Measurements from ENCODE around the gene PAF1. TPM values are rescaled to one million over a fixed set of nuclear protein-coding genes. Genes with fewer than 3 reads are reported as not detected.

The PAF1 gene
- total and polyA plus RNA-seq, 8 donors: 7.0 to 77.2 (median 29.4) TPM

DNA sequence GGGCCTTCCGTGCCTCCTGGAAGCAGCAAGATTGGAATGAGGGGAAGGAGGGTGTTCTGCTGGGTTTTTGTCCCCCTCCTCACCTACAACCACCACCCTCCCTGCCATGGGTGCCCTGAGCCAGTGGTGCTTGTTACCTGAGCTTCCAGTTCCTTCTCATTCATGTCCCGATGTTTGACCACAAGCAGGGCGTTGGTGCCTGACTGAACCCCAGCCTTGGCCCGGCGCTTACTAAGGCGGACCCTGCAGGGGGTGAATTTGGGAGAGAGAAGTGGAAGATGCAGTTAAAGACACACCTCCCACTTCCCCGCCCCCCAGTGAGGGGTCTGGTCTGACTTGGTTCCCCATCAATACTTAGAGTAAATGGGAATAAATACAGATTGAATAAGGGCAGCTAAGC, 4.3 kb downstream of the PAF1 start:
- H3K4me1 ChIP-seq: peaks cover 10 to 26% (median 22%) of the 10 kb centered on the region in 4 donors
- H3K4me3 ChIP-seq: no peak overlapping the region
- 83 to 86% (median 85%) methylated on average over 7 of the region's 7 CpGs for WGBS, 5 donors
- no peak for DNase-seq
- peaks cover 65 to 82% (median 82%) of the 10 kb centered on the region in 4 donors for H3K36me3 ChIP-seq
- H3K27ac ChIP-seq: no peak overlapping the region
- H3K9me3 ChIP-seq: no peaks in the 10 kb centered on the region
- H3K27me3 ChIP-seq: no peaks in the 10 kb centered on the region
- intact Hi-C loops (cut with DNase I; ENCODE audit: low total_unique reads): no loop called here
- TF ChIP-seq POLR2A (IDR thresholded peaks at IDR 0.05) (no peak), POLR2AphosphoS5 (IDR thresholded peaks at IDR 0.05) (no peak), EP300 (IDR thresholded peaks at IDR 0.05) (no peak)
- TF ChIP-seq, protein P1, sequence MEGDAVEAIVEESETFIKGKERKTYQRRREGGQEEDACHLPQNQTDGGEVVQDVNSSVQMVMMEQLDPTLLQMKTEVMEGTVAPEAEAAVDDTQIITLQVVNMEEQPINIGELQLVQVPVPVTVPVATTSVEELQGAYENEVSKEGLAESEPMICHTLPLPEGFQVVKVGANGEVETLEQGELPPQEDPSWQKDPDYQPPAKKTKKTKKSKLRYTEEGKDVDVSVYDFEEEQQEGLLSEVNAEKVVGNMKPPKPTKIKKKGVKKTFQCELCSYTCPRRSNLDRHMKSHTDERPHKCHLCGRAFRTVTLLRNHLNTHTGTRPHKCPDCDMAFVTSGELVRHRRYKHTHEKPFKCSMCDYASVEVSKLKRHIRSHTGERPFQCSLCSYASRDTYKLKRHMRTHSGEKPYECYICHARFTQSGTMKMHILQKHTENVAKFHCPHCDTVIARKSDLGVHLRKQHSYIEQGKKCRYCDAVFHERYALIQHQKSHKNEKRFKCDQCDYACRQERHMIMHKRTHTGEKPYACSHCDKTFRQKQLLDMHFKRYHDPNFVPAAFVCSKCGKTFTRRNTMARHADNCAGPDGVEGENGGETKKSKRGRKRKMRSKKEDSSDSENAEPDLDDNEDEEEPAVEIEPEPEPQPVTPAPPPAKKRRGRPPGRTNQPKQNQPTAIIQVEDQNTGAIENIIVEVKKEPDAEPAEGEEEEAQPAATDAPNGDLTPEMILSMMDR (IDR thresholded peaks at IDR 0.05): no peak

DNA sequence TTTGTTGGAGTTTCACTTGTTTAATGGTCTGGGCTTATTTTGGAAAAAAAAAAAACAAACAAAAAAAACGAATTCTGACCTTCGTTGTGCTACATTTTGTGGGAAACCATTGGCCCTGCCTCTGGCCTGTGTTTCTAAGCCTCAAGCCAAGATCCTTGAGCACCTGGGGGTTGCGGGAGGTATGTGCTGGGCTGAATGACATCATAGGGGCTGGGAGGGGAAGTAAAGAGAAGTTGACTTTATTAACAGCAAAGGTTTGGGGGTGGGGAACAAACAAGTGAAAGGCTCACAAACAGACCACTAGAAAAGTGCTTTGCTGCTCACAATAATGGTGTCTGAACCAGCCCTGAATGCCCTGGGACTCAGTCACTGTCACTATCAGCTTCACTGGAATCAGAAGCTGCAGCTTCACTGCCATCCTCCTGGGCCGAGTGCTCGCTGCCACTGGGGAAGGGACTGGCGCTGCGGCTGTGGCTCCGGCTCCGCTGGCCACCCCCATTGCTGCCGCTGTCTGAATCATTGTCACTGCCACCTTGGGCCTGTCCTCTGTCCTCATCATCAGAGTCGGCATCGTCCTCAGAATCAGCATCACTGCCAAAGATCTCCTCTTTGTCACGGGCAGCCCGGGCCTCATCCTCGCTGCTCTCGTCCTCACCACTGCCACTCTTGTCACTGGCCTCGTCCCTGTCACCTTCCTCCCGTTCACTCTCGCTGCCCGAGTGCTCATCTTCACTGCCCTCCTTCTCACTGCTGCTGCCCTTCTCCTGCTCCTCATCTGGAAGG, 5.1 kb downstream of the PAF1 start:
- H3K36me3 ChIP-seq: peaks cover 72 to 90% (median 89%) of the 10 kb centered on the region in 4 donors
- no peak overlapping the region for H3K27ac ChIP-seq
- intact Hi-C loops (cut with DNase I; ENCODE audit: low total_unique reads): no loop called here
- peaks cover 10 to 24% (median 20%) of the 10 kb centered on the region in 4 donors for H3K4me1 ChIP-seq
- no peak for TF ChIP-seq POLR2AphosphoS5 (IDR thresholded peaks at IDR 0.05)
- no peak for TF ChIP-seq POLR2A (IDR thresholded peaks at IDR 0.05)
- no peak for TF ChIP-seq EP300 (IDR thresholded peaks at IDR 0.05)
- TF ChIP-seq, protein P1 (IDR thresholded peaks at IDR 0.05): no peak
- no peaks in the 10 kb centered on the region for H3K9me3 ChIP-seq
- no peak for DNase-seq
- no peaks in the 10 kb centered on the region for H3K27me3 ChIP-seq
- 77 to 84% (median 83%) methylated on average over 20 of the region's 20 CpGs for WGBS, 5 donors
- no peak overlapping the region for H3K4me3 ChIP-seq

DNA sequence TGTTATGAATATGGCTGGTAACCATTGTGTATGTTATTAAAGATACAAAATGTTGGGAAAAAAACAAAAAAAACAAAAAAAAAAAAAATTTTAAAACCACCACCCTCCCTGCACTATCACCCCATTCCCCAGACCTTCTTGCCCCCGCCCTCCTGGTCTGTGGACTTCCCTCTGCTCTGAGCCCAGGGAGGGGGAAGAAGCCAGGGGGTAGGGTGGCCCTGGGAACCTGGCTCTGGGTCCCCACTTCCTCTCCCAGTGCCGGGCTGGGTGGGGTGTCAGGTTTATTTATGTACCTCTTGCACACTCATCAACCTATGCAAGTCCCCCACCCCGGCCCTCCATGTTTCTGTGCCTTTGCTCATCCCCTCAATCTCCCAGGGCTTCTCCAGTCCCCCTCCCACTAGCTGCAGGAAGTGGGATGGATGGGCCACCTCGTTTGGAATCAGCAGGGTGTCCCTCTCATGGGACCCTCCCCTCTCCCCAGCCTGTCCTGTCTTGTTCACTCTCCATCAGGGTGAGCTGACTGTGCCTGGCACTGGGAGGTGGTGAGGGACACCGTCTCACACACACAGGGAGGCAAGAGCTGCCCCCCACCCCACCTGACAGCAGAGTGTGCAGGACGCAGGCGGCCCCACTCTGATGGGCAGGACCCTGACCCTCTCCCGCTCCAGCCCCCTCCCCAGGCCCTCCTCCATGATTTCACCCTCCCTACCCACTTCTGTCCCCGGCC, 5.9 kb downstream of the PAF1 start:
- H3K27me3 ChIP-seq: no peaks in the 10 kb centered on the region
- DNase-seq: no peak
- intact Hi-C loops (cut with DNase I; ENCODE audit: low total_unique reads): no loop called here
- H3K27ac ChIP-seq: no peak overlapping the region
- H3K36me3 ChIP-seq: peaks cover 80 to 98% (median 97%) of the 10 kb centered on the region in 4 donors
- 68 to 73% (median 69%) methylated on average over 9 of the region's 9 CpGs for WGBS, 5 donors
- TF ChIP-seq EP300 (IDR thresholded peaks at IDR 0.05): no peak
- TF ChIP-seq POLR2AphosphoS5 (IDR thresholded peaks at IDR 0.05): no peak
- TF ChIP-seq, protein P1 (IDR thresholded peaks at IDR 0.05): no peak
- no peak for TF ChIP-seq POLR2A (IDR thresholded peaks at IDR 0.05)
- H3K4me1 ChIP-seq: peaks cover 6 to 19% (median 14%) of the 10 kb centered on the region in 4 donors
- H3K9me3 ChIP-seq: no peaks in the 10 kb centered on the region
- H3K4me3 ChIP-seq: no peak overlapping the region

DNA sequence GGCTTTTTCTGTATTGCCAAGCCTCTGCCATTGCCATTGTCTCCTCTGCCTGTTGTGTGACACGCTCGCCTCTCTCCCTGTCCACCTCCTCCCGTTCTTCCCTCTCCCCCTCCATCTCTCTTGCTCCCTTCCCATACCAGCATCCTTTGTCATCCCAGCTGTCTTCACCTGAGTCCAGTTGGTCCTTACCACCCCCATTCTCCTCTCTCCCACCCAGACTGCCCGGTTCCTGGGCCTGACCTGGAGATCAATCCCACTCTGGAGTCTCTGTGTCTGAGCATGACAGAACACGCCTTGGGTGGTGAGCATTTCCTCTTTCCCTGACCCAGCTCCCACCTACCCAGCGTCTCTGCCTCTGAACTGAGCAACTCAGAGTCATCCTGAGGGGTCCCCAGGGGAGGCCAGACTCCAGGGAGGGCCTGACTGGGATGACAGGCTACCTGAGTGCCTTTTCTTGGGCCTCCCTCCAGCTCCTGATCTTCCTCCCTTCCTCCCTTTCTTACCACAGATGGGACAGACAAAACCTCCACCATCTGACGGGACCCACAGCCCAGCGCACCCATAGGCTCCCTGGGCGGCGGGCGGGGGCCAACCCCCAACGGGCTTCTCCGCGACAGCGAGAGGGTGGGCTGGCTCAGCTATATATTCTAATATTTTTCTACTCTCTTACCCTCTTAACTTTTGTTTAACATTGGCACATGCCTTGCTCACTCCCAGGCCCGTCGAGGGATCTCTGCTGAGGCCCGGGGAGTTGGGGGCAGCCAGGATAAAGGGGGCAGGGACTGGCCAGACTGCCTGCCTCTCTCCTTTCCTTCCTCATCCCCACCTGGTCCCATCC, 7.7 kb downstream of the PAF1 start:
- WGBS, 5 donors: 88 to 95% (median 89%) methylated on average over 18 of the region's 18 CpGs
- Histone ChIP-seq H3K4me3 (no peak overlapping the region), H3K27ac (peak overlapping the region in 1 of 5 donors; percentile 16), H3K36me3 (peaks cover 77 to 100% (median 100%) of the 10 kb centered on the region in 4 donors), H3K9me3 (no peaks in the 10 kb centered on the region), H3K4me1 (peaks cover 0 to 2% (median under 1%) of the 10 kb centered on the region in 4 donors), H3K27me3 (no peaks in the 10 kb centered on the region)
- TF ChIP-seq EP300 (IDR thresholded peaks at IDR 0.05) (no peak), POLR2A (IDR thresholded peaks at IDR 0.05) (no peak), POLR2AphosphoS5 (IDR thresholded peaks at IDR 0.05) (no peak)
- TF ChIP-seq, protein P1 (IDR thresholded peaks at IDR 0.05): no peak
- intact Hi-C loops (cut with DNase I; ENCODE audit: low total_unique reads): no loop called here
- no peak for DNase-seq

Data from stomach (tissue), 9 donors.